Activated B cell treated with CpG ODN at 0.5 μM for 24 hours (primary cell): ENCODE measurements around the gene SYPL2. TPM values are rescaled to one million over a fixed set of nuclear protein-coding genes. Genes with fewer than 3 reads are reported as not detected.

Experiments used
- ATAC-seq: fragments of 200-7000 bp; cut with Tn5 transposase; one replicate; pipeline ENCODE4 v1.10.0; 2021; ENCODE audit warnings: low read depth, mild to moderate bottlenecking, moderate library complexity
- CTCF ChIA-PET: fragments of 350-600 bp; sonication (Branson Sonifier 250); formaldehyde crosslinking; loops from one replicate; lab custom pipeline; 2021; ENCODE audit warnings: antibody characterized with exemption; lab: Charles Lee
- POLR2A ChIA-PET: fragments of 350-600 bp; sonication (Branson Sonifier 250); formaldehyde crosslinking; loops from one replicate; lab custom pipeline; 2021; ENCODE audit warnings: antibody characterized with exemption; lab: Charles Lee
- DNase-seq: peaks from one replicate; pipeline ENCODE4 v3.0.0; 2022
- H3K27ac Mint-ChIP-seq: one replicate; pipeline ENCODE4 v1.8.0; 2020; ENCODE audit warnings: mixed read lengths
- H3K27me3 Mint-ChIP-seq: one replicate; pipeline ENCODE4 v1.8.0; 2021; ENCODE audit warnings: mixed read lengths
- H3K36me3 Mint-ChIP-seq: one replicate; pipeline ENCODE4 v1.8.0; 2021; ENCODE audit warnings: low read depth, mixed read lengths
- H3K4me1 Mint-ChIP-seq: one replicate; pipeline ENCODE4 v1.8.0; 2021; ENCODE audit warnings: mixed read lengths
- H3K4me3 Mint-ChIP-seq: one replicate; pipeline ENCODE4 v1.8.0; 2020; ENCODE audit warnings: mild to moderate bottlenecking, mixed read lengths
- H3K9me3 Mint-ChIP-seq: one replicate; pipeline ENCODE4 v1.8.0; 2020; ENCODE audit warnings: mixed read lengths
- CTCF ChIP-seq: fragments of 200-600 bp; IDR thresholded peaks from one replicate; pipeline ENCODE4 v1.8.0; 2022; ENCODE audit warnings: antibody characterized with exemption, mild to moderate bottlenecking
- intact Hi-C: fragments of 100-400 bp; cut with micrococcal nuclease; formaldehyde crosslinking; loops from one replicate; pipeline ENCODE4 v1.15.1; 2024
- total RNA-seq: library from RNA; stranded (reverse); gene quantifications from 2 replicates; pipeline ENCODE4 v1.2.3, GENCODE V29; 2022

SYPL2 gene
- total RNA-seq: not detected in 2 replicates

- peaks cover 58% of the 10 kb centered on the region for H3K27me3 Mint-ChIP-seq
- CTCF ChIA-PET: no interaction called here
- TF ChIP-seq CTCF: no peak
- intact Hi-C loops: loop anchor here (5.0 kb wide), 1 partner anchor 39 kb away; the partner anchor contains the start of gene PSMA5
- peak within 1 kb of the TSS; percentile 48 for H3K4me3 Mint-ChIP-seq
- DNase-seq (peak; percentile 31), ATAC-seq (peak; percentile 40)
- no peaks in the 10 kb centered on the region for H3K36me3 Mint-ChIP-seq
- POLR2A ChIA-PET: no interaction called here
- peaks cover 5% of the 10 kb centered on the region for H3K4me1 Mint-ChIP-seq
- H3K9me3 Mint-ChIP-seq: no peaks in the 10 kb centered on the region
- no peak within 1 kb of the TSS for H3K27ac Mint-ChIP-seq
Measured at GRCh38 chr1:109466452-109467300, at the start of gene SYPL2. Gene SYPL2 (plus strand): TSS chr1:109466546. CDS start chr1:109466844, 298 bp downstream.

GRCh38 chr1:109423498-109423897, 42.8 kb upstream of the SYPL2 start:
- Mint-ChIP-seq H3K4me1 (peaks cover 37% of the 10 kb centered on the region), H3K4me3 (no peak overlapping the region), H3K27me3 (no peaks in the 10 kb centered on the region), H3K9me3 (no peaks in the 10 kb centered on the region), H3K27ac (peak overlapping the region; percentile 55), H3K36me3 (peaks cover 54% of the 10 kb centered on the region)
- no peak for DNase-seq
- ATAC-seq: no peak
- ChIA-PET POLR2A (no interaction called here), CTCF (no interaction called here)
- intact Hi-C loops: loop anchor here (10.0 kb wide), 2 partner anchors 201 to 869 kb away; no protein-coding TSS in a partner anchor
- no peak for TF ChIP-seq CTCF

- Mint-ChIP-seq H3K4me3 (peak overlapping the region; percentile 96), H3K27ac (peak overlapping the region; percentile 97), H3K36me3 (peaks cover 38% of the 10 kb centered on the region), H3K9me3 (no peaks in the 10 kb centered on the region), H3K27me3 (no peaks in the 10 kb centered on the region), H3K4me1 (peaks cover 37% of the 10 kb centered on the region)
- no peak for TF ChIP-seq CTCF
- CTCF ChIA-PET: interaction anchor here (0.6 to 1.7 kb wide), 4 partner anchors 58 to 123 kb away, joined by 3 to 6 read pairs (median 4); partner anchors contain the start of genes ATXN7L2 and GNAI3
- ATAC-seq (peak; percentile 30), DNase-seq (no peak)
- intact Hi-C loops: loop anchor here (1.0 to 10.0 kb wide), 16 partner anchors 42 to 912 kb away; partner anchors contain the start of genes ATXN7L2, CLCC1, CYB561D1 and GNAI3
- POLR2A ChIA-PET: interaction anchor here (0.6 to 3.3 kb wide), 24 partner anchors 8 to 609 kb away, joined by 3 to 34 read pairs (median 4); partner anchors contain the start of genes ATXN7L2, CYB561D1, GNAI3 and PSRC1
Measured at GRCh38 chr1:109425391-109426280, 40.7 kb upstream of the SYPL2 start.

GRCh38 chr1:109426281-109427170, 39.8 kb upstream of the SYPL2 start, which contains the start of gene PSMA5:
Gene PSMA5 (minus strand): TSS chr1:109426448. CDS start chr1:109426330, 118 bp downstream.
- ChIA-PET POLR2A (interaction anchor here (0.6 to 3.3 kb wide), 14 partner anchors 27 to 608 kb away, joined by 3 to 34 read pairs (median 6); partner anchors contain the start of genes ATXN7L2, CYB561D1, GNAI3 and PSRC1), CTCF (interaction anchor here (1.4 to 1.7 kb wide), 4 partner anchors 56 to 106 kb away, joined by 3 to 6 read pairs (median 4); partner anchors contain the start of genes ATXN7L2 and CYB561D1)
- DNase-seq (peak; percentile 81), ATAC-seq (peak; percentile 97)
- Mint-ChIP-seq H3K4me3 (peak within 1 kb of the TSS; percentile 96), H3K36me3 (peaks cover 29% of the 10 kb centered on the region), H3K27me3 (no peaks in the 10 kb centered on the region), H3K9me3 (no peaks in the 10 kb centered on the region), H3K27ac (peak within 1 kb of the TSS; percentile 97), H3K4me1 (peaks cover 37% of the 10 kb centered on the region)
- intact Hi-C loops: loop anchor here (1.0 to 10.0 kb wide), 16 partner anchors 41 to 911 kb away; partner anchors contain the start of genes ATXN7L2, CLCC1, CYB561D1 and GNAI3
- no peak for TF ChIP-seq CTCF
